ENCODE results near the gene SLC51A. TPM values are rescaled to one million over a fixed set of nuclear protein-coding genes. Genes with fewer than 3 reads are reported as not detected.

The SLC51A gene
- total and polyA plus RNA-seq, 2 donors (not counting 3 experiments of a cell fraction or from before 2014, with no cell fraction given) = not detected

- H3K4me1 ChIP-seq (ENCODE audit: control insufficient read depth, extremely low read depth, insufficient read depth, low read length) = no peaks in the 10 kb centered on the region
- peaks cover 4% of the 10 kb centered on the region in 2 experiments for H3K36me3 ChIP-seq (ENCODE audit: control insufficient read depth in 2 of 2, extremely low read depth in 1 of 2, insufficient read depth in 2 of 2, low read length in 2 of 2)
- no peaks in the 10 kb centered on the region for H3K9me1 ChIP-seq (replicated peaks; ENCODE audit: control insufficient read depth, extremely low read depth, insufficient read depth, low read length)
- no peak for TF ChIP-seq EZH2 (IDR thresholded peaks at IDR 0.05; ENCODE audit: borderline replicate concordance, low read depth, low read length, severe bottlenecking)
- no peak for TF ChIP-seq MAX (IDR thresholded peaks at IDR 0.05; ENCODE audit: insufficient read depth, insufficient read length)
- no peak for TF ChIP-seq POLR2AphosphoS5 (IDR thresholded peaks at IDR 0.05; ENCODE audit: insufficient read depth, low read depth, low read length)
- no peak for TF ChIP-seq JUN (IDR thresholded peaks at IDR 0.05; ENCODE audit: borderline replicate concordance, insufficient read depth, insufficient read length, low read depth)
- TF ChIP-seq MYC (IDR thresholded peaks at IDR 0.05; ENCODE audit: low read depth, low read length) = no peak
- TF ChIP-seq FOS (IDR thresholded peaks at IDR 0.05; ENCODE audit: borderline replicate concordance, insufficient read depth, low read length) = no peak
- no peak for TF ChIP-seq CTCF (IDR thresholded peaks at IDR 0.05; ENCODE audit: extremely low read depth in 1 of 2, insufficient read depth in 1 of 2, low read depth in 1 of 2, low read length in 2 of 2)
- TF ChIP-seq GATA2 (IDR thresholded peaks at IDR 0.05; ENCODE audit: insufficient read depth, insufficient read length, low read depth, low read length) = no peak
- H3K4me3 ChIP-seq (replicated peaks in 1 of 3; ENCODE audit: insufficient read depth in 1 of 3, low read depth in 1 of 3, low read length in 3 of 3) = no peak overlapping the region
- no peaks in the 10 kb centered on the region for H3K9me3 ChIP-seq (replicated peaks; ENCODE audit: control insufficient read depth, insufficient read depth, low read length)
- no peak overlapping the region for H3K4me2 ChIP-seq (ENCODE audit: insufficient read depth, low read length)
- no TSS peak for BruUV-seq (replicated peaks)
- no peaks in the 10 kb centered on the region for H4K20me1 ChIP-seq (replicated peaks; ENCODE audit: control insufficient read depth, extremely low read depth, insufficient read depth, low read length)
- no peak overlapping the region for H3K9ac ChIP-seq (replicated peaks; ENCODE audit: extremely low read depth, insufficient read depth, low read length)
- peaks cover 19% of the 10 kb centered on the region for H3K79me2 ChIP-seq (ENCODE audit: control insufficient read depth, insufficient read depth, low read length)
- ChIA-PET CTCF (interaction anchor here (1.4 to 1.8 kb wide), 2 partner anchors 9 to 10 kb away, joined by 3 to 7 read pairs; no protein-coding TSS in a partner anchor), POLR2A (no interaction called here)
- no peak for FAIRE-seq
- dilution Hi-C loops (cut with MboI; ENCODE audit: extremely low pct_ligation_motif_present, low sequenced_read_pairs) = no loop called here
- no peak for DNase-seq (ENCODE audit: low read depth, low spot score)
- H3K27ac ChIP-seq (ENCODE audit: insufficient read depth, low read depth, low read length) = no peak overlapping the region
- H2AFZ ChIP-seq (ENCODE audit: low read depth, low read length) = no peak overlapping the region
- H3K27me3 ChIP-seq (ENCODE audit: control insufficient read depth in 2 of 2, insufficient read depth in 2 of 2, low read length in 2 of 2) = no peaks in the 10 kb centered on the region
- intact Hi-C loops (cut with micrococcal nuclease) = no loop called here
Measured at GRCh38 chr3:196263819-196264218, 47.5 kb downstream of the SLC51A start.

All from endothelial cell of umbilical vein (primary cell).